ENCODE data around the gene CFAP90.

Gene CFAP90, protein sequence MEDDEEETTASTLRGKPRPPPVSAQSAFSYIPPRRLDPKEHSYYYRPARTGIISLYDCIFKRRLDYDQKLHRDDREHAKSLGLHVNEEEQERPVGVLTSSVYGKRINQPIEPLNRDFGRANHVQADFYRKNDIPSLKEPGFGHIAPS

GRCh38 chr5:7850395-7851239, at the start of gene CFAP90:
Gene CFAP90 (minus strand): TSS chr5:7851133. CDS start chr5:7851021, 112 bp downstream.
- peak; percentile 83 for DNase-seq

DNA sequence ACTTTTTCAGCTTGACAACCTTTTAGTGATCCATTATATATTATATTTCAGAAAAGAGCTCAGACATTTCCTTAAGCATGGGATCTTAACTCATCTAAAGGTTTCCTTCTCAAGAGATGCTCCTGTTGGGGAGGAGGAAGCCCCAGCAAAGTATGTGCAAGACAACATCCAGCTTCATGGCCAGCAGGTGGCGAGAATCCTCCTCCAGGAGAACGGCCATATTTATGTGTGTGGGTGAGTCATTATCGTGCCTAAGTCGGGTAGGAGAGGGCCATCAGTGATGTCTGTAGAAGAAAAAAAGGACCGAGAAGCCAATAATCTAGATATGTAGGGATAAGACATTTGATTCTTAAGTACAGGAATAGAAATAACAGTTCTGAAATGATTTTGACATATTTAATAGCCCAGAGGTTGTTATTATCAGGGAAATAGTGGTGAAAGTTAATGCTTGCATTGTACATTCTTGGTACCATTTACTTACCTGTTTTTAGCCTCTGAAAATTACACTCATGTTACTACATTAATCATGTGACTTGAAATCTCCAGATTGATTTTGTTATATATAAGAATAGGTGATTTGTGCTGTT, 46.2 kb upstream of the CFAP90 start:
- no peak for DNase-seq

DNA sequence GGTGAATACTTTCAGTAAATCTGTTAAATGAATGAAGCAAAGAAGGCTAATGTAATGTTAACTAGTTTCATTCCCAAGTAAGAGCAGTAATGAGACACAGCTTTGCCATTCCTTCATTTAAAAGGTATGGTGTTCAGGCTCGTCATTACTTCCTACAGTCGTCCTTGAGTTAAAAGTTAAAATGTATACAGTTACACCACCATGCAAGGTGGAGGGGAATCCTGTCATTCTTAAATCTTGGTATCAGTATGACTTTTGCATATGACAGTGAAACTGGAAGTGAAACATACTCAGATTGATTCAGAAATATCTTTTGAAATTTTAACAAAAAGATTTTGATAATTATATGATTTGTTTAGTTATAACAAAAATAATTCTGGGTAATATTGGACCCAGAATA, 43.9 kb upstream of the CFAP90 start:
- DNase-seq, result no peak

GRCh38 chr5:7894439-7894838, 43.5 kb upstream of the CFAP90 start:
- no peak for DNase-seq

- DNase-seq, result no peak
Measured at GRCh38 chr5:7888901-7889300, 38.0 kb upstream of the CFAP90 start.

GRCh38 chr5:7886849-7887475, 36.0 kb upstream of the CFAP90 start:
- no peak for DNase-seq

DNA sequence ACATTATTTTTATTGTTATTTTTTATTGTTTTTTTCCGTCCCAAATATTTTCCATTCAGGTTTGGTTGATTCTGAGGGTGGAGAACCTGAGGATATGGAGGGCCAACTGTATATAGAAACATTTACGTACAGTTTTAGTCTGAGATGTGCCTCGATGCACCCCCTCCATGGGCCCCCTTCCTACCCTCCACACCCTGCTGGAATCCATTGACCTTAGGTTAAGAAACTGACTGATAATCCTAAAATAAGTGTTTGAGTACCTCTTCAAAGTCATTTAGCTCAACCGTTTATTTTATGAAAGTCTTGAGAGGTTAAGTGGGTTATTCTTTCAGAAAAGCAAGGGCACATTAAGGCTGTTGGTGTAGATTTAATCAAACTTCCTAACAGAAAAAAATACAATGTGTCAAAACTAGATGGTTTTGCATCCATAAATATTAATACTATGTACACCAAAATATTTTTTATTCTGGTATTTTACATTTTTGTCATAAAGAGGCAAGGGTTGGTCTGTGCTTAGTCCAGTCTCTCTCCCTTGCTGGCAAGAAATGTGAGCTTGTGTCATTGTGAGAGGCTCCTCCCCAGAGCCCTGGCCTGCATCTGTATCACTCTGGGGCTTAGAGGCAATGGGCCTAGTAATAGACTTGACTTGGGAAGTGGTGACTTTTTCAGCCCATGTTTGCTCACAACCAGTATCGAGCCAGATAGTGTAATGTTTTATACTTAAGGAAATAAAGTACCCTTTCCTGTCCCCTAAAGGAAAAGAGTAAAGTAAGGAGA, 33.7 kb upstream of the CFAP90 start:
- DNase-seq, result no peak

GRCh38 chr5:7882926-7883325, 32.0 kb upstream of the CFAP90 start:
- DNase-seq, result no peak

- no peak for DNase-seq
Measured at GRCh38 chr5:7881816-7882215, 30.9 kb upstream of the CFAP90 start.

GRCh38 chr5:7881091-7881490, 30.2 kb upstream of the CFAP90 start:
- DNase-seq, result no peak

DNA sequence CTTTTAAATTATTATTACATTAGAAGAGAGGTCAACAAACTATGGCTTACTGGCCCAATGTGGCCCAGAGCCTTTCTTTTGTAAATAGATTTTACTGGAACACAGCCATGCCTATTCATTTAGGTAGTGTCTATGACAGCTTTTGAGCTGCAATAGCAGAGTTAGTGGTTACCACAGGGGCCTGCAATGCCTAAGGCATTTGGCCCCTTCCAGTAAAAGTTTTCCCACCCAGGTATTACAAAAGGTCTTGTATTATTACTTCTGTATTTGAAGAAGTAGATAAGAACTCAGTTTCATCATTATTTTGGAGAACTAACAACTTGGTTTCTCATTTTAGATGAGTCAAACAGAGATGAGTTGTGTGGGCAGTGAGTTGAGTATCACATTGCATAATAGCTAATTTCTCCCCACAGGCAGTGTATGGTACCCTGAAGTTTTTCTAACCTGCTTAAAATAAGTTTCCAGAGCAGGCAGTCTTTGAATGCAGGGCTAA, 27.5 kb upstream of the CFAP90 start:
- no peak for DNase-seq

DNA sequence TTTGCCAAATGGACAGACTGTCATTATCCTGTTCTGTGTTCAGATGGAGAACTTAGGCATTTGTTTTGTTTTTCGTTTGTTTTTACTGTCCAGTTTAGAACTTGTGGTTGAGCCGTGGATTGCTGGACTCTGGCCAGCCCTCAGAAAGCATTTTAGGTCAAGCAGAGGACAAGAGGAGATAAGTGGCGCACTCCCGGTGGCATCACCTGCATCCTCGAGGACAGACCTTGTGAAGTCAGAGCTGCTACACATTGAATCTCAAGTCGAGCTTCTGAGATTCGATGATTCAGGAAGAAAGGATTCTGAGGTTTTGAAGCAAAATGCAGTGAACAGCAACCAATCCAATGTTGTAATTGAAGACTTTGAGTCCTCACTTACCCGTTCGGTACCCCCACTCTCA, 26.9 kb upstream of the CFAP90 start:
- no peak for DNase-seq

GRCh38 chr5:7876867-7877266, 25.9 kb upstream of the CFAP90 start:
- no peak for DNase-seq

DNA sequence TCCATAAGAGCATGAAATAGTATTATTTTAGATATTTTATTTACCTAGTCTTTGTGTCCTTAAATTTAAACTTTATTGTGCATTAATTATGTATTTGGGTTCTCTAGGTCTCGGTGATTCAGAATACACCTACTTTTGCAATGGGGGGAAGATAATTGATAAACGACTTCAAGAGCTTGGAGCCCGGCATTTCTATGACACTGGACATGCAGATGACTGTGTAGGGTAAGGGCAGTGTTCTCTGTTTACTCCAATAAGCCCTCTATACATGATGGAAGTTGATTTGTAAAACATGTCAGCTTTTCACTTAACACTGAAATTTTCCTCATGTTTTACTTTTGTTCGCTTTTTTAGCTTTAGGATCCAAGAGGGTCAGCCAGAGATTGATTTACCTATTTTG, 24.2 kb upstream of the CFAP90 start:
- no peak for DNase-seq

GRCh38 chr5:7874639-7875038, 23.7 kb upstream of the CFAP90 start:
- DNase-seq, result no peak

GRCh38 chr5:7873216-7873615, 22.3 kb upstream of the CFAP90 start:
- DNase-seq, result no peak

- DNase-seq, result no peak
Measured at GRCh38 chr5:7872517-7873130, 21.7 kb upstream of the CFAP90 start.

- no peak for DNase-seq
Measured at GRCh38 chr5:7871653-7872052, 20.7 kb upstream of the CFAP90 start.

DNA sequence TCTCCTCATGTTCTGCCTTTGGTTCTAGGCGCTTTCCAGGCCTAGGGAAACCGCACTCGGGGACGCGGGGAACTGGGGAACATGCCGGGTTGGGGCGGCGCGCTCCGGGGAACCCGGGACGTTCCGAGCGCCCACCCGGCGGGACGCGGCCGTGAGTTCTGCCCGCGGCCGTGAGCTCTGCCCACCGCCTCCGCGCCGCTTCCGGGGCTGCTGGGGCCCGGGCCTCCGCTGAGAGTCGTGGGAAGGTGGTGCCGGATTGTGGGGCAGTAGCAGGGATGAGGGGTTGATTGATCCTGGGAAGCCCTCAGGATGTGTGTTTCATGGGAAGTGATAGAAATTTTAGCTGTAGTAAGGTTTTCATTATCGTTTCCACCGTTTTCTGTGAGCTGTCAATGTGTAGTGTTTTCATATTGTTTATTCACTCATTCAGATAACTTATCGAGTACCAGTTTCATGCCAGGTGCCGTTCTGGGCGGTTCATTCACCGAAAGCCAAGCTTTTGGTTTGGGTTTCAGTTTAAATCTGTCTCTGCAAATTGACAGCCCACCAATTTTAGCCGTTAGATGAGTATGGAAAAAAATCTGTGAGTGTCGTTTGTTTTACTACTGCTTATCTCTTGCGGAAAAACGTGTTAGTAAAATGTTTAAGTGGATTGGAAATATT, 18.7 kb upstream of the CFAP90 start:
- DNase-seq, result no peak

GRCh38 chr5:7868773-7869473, 18.0 kb upstream of the CFAP90 start, which contains the start of the genes FASTKD3 and MTRR:
Gene FASTKD3 (minus strand): TSS chr5:7869031. CDS start chr5:7868083, 948 bp downstream.
Gene MTRR (plus strand): TSS chr5:7869148. CDS start chr5:7870795, 1,647 bp downstream.
- DNase-seq, result peak; percentile 94

- no peak for DNase-seq
Measured at GRCh38 chr5:7868427-7868772, 17.5 kb upstream of the CFAP90 start.

All from right hindlimb (tissue), 1 donor.